PFSK-1 (cell line): ENCODE measurements around the gene KIF7.

Source experiments
- POLR2AphosphoS5 ChIP-seq: IDR thresholded peaks from 2 replicates; pipeline ENCODE4 v1.6.1; 2012; ENCODE audit warnings: low read depth, mild to moderate bottlenecking, control low read depth, low read length, moderate library complexity
- REST ChIP-seq, 2 experiments: IDR thresholded peaks; 2 replicates each; pipeline versions ENCODE4 v1.6.1 to v1.8.0; 2011 to 2012; ENCODE audit warnings: low read depth in 2 of 2, low read length in 2 of 2, control low read depth in 1 of 2, inconsistent platforms in 1 of 2, mild to moderate bottlenecking in 1 of 2, moderate library complexity in 1 of 2; ENCODE audit not compliant: insufficient read depth in 1 of 2

GRCh38 chr15:89657686-89658200 is 2.5 kb upstream of the KIF7 start:
- TF ChIP-seq POLR2AphosphoS5 (no peak), REST (IDR thresholded peaks at IDR 0.05; ENCODE audit: insufficient read depth in 1 of 2, low read depth in 2 of 2, low read length in 2 of 2) (no peak)
